Prostate gland (tissue), 2 donors: Measurements from ENCODE around the gene S100A16.

Experiments
- POLR2A ChIP-seq: fragments of 450-650 bp; IDR thresholded peaks from one replicate; pipeline ENCODE4 v1.6.1; 2016; ENCODE audit warnings: antibody characterized with exemption, mild to moderate bottlenecking
- POLR2AphosphoS5 ChIP-seq: sonication (generic); formaldehyde crosslinking; IDR thresholded peaks from one replicate; pipeline ENCODE4 v1.6.1; 2017; ENCODE audit warnings: antibody characterized with exemption
- TF ChIP-seq, protein P1 (sequence below), 4 experiments: fragments of 200-600 bp in 2 of 4; fragments of 450-650 bp in 2 of 4; sonication (generic) in 2 of 4; IDR thresholded peaks; 1 replicate in 3 of 4; 2 replicates in 1 of 4; pipeline ENCODE4 v1.5.1; 2016 to 2019; ENCODE audit warnings: antibody characterized with exemption in 4 of 4, mild to moderate bottlenecking in 2 of 4, moderate library complexity in 2 of 4

DNA sequence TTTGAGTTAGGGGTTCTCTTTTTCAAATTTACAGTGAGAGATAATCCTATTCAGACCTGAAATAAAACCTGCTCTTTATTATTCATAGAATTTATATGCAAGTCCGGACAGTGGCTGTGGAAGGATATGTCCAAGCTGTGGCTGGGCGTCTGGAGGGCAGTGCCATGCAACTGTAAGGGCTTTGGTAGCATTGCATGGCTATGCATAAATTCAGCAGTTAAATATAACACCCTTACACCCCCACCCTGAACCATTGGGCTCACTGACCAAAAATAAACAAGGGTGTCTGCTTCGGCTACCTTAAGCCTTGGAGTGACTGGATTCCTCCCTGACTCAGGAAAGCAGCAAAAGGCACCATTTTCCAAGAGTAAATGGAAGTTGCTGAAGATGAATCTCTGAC is 26.3 kb upstream of the S100A16 start:
- TF ChIP-seq, protein P1, sequence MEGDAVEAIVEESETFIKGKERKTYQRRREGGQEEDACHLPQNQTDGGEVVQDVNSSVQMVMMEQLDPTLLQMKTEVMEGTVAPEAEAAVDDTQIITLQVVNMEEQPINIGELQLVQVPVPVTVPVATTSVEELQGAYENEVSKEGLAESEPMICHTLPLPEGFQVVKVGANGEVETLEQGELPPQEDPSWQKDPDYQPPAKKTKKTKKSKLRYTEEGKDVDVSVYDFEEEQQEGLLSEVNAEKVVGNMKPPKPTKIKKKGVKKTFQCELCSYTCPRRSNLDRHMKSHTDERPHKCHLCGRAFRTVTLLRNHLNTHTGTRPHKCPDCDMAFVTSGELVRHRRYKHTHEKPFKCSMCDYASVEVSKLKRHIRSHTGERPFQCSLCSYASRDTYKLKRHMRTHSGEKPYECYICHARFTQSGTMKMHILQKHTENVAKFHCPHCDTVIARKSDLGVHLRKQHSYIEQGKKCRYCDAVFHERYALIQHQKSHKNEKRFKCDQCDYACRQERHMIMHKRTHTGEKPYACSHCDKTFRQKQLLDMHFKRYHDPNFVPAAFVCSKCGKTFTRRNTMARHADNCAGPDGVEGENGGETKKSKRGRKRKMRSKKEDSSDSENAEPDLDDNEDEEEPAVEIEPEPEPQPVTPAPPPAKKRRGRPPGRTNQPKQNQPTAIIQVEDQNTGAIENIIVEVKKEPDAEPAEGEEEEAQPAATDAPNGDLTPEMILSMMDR (IDR thresholded peaks at IDR 0.05): no peak
- TF ChIP-seq POLR2A (no peak), POLR2AphosphoS5 (no peak)
